RWPE1 (cell line): ENCODE measurements around the gene SLC1A2.

Experiments
- CTCF ChIA-PET: fragments of 350-600 bp; sonication (Branson Sonifier 250); formaldehyde crosslinking; extraction: SDS; loops from one replicate; lab custom pipeline; 2021; lab: Yijun Ruan, JAX
- POLR2A ChIA-PET: fragments of 400-600 bp; formaldehyde crosslinking; extraction: SDS; loops from one replicate; lab custom pipeline; 2020; ENCODE audit warnings: antibody characterized with exemption; ENCODE audit not compliant: low non-redundant PET; lab: Yijun Ruan, JAX
- DNase-seq: peaks from one replicate; pipeline ENCODE4 v3.0.0; 2012; ENCODE audit warnings: low spot score
- H3K27ac ChIP-seq: fragments of 450-650 bp; 2 replicates; pipeline ENCODE4 v1.5.1; 2017
- TF ChIP-seq, protein P1 (sequence below): fragments of 450-650 bp; conservative IDR thresholded peaks from 2 replicates; pipeline ENCODE4 v1.5.1; 2017; ENCODE audit warnings: low read depth, mild to moderate bottlenecking

Gene SLC1A2

DNA sequence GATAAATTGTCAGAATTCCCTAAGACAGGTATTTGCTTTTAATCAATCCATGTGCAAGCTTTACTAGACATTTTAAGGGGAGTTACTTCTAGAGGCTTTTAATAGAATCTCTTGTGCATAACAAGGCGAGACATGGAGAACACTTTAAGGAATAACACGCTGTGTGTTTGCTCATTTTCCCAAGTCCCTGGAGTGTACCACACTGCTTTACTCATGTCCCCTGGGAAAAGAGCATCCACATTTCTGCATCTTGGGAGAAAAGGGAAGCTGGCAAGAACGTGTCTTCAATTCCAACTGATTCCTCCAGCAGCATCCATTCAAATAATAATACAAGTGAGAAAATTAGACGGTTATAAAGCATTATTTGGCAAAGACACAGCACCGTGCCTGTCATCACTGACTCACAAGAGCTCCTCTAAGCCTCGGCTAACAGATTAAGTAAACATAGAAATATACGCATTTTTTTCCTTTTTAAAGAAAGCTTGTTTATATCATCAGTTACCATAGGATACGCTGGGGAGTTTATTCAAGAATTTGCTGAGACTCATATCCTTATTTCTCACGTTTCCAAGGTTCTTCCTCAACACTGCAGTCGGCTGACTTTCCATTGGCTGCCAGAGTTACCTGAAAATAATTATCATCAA is 158.9 kb downstream of the SLC1A2 start:
- CTCF ChIA-PET = interaction anchor here (0.7 kb wide), 1 partner anchor 333 kb away, joined by 3 read pairs; no protein-coding TSS in a partner anchor
- no peak overlapping the region for H3K27ac ChIP-seq

DNA sequence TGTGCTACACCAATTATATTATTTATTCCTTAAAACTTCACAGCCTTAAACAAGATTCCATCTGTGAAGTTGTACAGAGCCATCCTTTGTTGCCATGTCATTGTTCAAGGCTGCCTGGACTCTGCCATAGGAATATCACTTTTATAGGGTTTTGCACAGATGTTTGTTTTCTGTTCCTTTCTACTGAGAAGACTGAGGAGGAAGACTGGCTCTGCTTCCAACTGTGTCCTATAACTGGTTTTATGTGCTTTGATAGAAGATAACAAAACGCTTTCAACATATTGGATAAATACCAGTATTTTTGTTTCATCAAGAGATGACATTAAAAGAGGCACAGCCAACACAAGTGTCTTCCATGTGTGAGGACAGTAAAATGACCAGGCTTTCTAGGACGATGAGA is 159.8 kb downstream of the SLC1A2 start:
- TF ChIP-seq, protein P1, sequence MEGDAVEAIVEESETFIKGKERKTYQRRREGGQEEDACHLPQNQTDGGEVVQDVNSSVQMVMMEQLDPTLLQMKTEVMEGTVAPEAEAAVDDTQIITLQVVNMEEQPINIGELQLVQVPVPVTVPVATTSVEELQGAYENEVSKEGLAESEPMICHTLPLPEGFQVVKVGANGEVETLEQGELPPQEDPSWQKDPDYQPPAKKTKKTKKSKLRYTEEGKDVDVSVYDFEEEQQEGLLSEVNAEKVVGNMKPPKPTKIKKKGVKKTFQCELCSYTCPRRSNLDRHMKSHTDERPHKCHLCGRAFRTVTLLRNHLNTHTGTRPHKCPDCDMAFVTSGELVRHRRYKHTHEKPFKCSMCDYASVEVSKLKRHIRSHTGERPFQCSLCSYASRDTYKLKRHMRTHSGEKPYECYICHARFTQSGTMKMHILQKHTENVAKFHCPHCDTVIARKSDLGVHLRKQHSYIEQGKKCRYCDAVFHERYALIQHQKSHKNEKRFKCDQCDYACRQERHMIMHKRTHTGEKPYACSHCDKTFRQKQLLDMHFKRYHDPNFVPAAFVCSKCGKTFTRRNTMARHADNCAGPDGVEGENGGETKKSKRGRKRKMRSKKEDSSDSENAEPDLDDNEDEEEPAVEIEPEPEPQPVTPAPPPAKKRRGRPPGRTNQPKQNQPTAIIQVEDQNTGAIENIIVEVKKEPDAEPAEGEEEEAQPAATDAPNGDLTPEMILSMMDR = no peak
- ChIA-PET CTCF (no interaction called here), POLR2A (no interaction called here)
- DNase-seq = no peak
- H3K27ac ChIP-seq = no peak overlapping the region

More for the DNA sequence above, 158.9 kb downstream of the SLC1A2 start:
- peak; percentile 58 for DNase-seq
- POLR2A ChIA-PET = no interaction called here
- TF ChIP-seq, protein P1 = no peak

DNA sequence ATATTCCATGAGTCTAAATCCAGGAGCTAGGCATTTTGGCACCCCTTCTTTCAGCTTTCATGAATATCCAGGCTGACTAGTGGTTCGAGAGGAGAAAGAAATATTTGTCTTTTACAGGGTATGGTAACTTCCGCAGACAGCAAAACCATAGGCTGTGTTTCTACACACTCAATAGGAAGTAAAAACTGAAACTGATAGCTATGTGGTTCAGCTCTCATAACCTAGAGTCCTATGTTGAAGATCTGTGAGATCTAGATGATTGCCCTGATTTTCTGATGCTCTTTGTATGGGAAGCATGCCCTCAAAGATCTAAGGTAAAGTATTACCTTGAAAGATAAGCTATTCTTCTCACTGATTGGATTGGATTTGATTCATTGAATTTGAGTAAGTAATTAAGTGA is 162.1 kb downstream of the SLC1A2 start:
- no peak overlapping the region for H3K27ac ChIP-seq
- CTCF ChIA-PET = interaction anchor here (0.6 kb wide), 1 partner anchor 1250 kb away, joined by 3 read pairs; no protein-coding TSS in a partner anchor
- POLR2A ChIA-PET = no interaction called here
- no peak for DNase-seq
- TF ChIP-seq, protein P1 = no peak

DNA sequence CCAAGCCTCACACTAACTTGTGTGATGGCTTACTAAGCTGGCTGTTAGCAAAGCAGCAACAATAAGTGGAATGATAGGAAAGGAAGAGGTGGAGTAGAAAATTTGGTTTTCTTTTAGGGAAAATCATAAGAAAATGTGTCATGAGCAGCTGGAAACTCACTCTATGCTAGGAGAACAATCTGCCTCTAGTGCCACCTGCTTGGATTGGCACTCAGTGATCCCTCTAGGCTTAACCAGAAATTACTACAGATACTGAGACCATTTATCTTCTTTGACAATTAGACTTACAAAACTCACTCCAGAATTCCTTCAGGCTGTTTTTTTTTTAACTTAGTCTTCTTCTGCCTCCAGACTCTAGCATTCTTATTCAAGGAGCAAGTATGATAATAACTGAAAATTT is 163.1 kb downstream of the SLC1A2 start:
- no peak for DNase-seq
- TF ChIP-seq, protein P1 = no peak
- ChIA-PET POLR2A (no interaction called here), CTCF (no interaction called here)
- no peak overlapping the region for H3K27ac ChIP-seq

DNA sequence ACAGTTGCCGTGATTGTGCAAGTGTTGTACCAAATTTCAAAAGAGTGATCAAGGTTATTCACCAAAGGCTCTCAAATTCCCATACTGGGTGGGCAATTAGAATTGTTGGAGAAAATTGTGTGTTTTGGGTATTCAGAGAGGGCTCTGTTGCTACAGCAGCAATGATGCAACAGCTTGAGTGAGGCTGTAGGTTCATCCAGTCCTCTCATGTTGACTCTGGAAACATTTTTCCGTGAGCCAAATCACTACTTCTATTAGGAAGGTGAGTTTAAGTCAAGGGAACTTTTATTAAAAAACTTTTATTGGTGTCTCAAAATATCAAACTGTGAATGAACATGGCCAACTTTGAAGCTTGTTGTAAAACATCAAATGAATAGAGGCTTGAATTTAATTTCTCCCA is 163.8 kb downstream of the SLC1A2 start:
- DNase-seq = no peak
- H3K27ac ChIP-seq = no peak overlapping the region
- CTCF ChIA-PET = interaction anchor here (0.6 kb wide), 1 partner anchor 185 kb away, joined by 4 read pairs; no protein-coding TSS in a partner anchor
- TF ChIP-seq, protein P1 = no peak
- POLR2A ChIA-PET = no interaction called here

DNA sequence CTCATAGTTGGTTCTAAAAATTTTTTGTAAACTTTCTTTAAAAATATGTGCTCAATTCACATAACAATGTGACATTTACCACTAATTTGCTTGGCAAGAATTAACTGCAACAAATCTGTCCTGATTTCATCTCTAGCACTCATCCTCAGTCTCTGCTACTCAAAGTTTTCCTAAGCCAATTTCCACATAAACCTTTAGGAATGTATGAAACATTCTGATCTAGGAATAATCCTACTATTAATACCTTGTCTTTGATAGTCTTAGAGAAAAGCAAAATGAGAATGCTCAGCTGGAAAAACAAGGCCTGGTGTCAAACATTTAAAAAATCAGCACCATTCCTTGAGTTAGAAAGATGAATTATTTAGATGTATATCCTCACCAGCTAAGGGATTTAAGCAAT is 166.1 kb downstream of the SLC1A2 start:
- DNase-seq = no peak
- ChIA-PET POLR2A (no interaction called here), CTCF (no interaction called here)
- TF ChIP-seq, protein P1 = no peak
- no peak overlapping the region for H3K27ac ChIP-seq
